ENCODE measurements around the gene IL1RAP. TPM values are rescaled to one million over a fixed set of nuclear protein-coding genes. Genes with fewer than 3 reads are reported as not detected.
"Not testable (repeated sequence)": the region's sequence is repeated elsewhere in the genome, so short reads cannot be mapped to it uniquely, and the experiment has no call there.

The IL1RAP gene
- total RNA-seq, 1 experiment from 2014 or later, result 6.4 TPM

DNA sequence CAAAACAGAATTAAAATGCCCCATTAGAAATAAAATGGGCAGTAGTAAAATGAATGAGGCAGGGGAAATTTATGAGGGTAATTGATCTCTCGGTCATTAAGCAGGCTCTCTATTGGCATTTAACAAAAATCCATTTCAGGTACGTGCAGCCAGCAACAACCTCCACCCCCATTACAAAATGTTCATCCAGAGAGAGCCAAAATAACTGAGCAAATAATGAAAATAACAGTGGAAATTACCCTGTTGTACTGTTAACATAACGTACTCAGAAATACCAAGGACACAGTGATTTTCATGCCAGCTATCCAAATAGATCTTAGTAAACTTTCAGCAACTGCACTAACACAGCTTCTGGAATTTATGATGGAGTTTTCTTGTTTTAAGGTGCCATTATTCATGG, 127.7 kb downstream of the IL1RAP start:
- H3K9me3 ChIP-seq, result no peaks in the 10 kb centered on the region
- no peak overlapping the region for H3K4me3 ChIP-seq
- no peaks in the 10 kb centered on the region for H3K27me3 ChIP-seq
- no peaks in the 10 kb centered on the region for H3K36me3 ChIP-seq
- no peak for DNase-seq

- H3K27me3 ChIP-seq, result no peaks in the 10 kb centered on the region
- no peak overlapping the region for H3K4me3 ChIP-seq
- DNase-seq, result no peak
- H3K9me3 ChIP-seq, result no peaks in the 10 kb centered on the region
- no peaks in the 10 kb centered on the region for H3K36me3 ChIP-seq
These were observed 128.1 kb downstream of the IL1RAP start for GRCh38 chr3:190642016-190642415.

- Histone ChIP-seq H3K9me3 (no peaks in the 10 kb centered on the region), H3K36me3 (no peaks in the 10 kb centered on the region), H3K4me3 (no peak overlapping the region), H3K27me3 (no peaks in the 10 kb centered on the region)
- no peak for DNase-seq
These were observed 130.2 kb downstream of the IL1RAP start for GRCh38 chr3:190644035-190644434.

GRCh38 chr3:190644766-190645165, 130.9 kb downstream of the IL1RAP start:
- no peak for DNase-seq
- Histone ChIP-seq H3K4me3 (no peak overlapping the region), H3K27me3 (no peaks in the 10 kb centered on the region), H3K36me3 (no peaks in the 10 kb centered on the region), H3K9me3 (no peaks in the 10 kb centered on the region)

- no peak for DNase-seq
- Histone ChIP-seq H3K9me3 (no peaks in the 10 kb centered on the region), H3K36me3 (no peaks in the 10 kb centered on the region), H3K4me3 (no peak overlapping the region), H3K27me3 (no peaks in the 10 kb centered on the region)
These were observed 132.1 kb downstream of the IL1RAP start for GRCh38 chr3:190645932-190646460.

- DNase-seq, result no peak
- no peaks in the 10 kb centered on the region for H3K9me3 ChIP-seq
- no peaks in the 10 kb centered on the region for H3K27me3 ChIP-seq
- no peaks in the 10 kb centered on the region for H3K36me3 ChIP-seq
- no peak overlapping the region for H3K4me3 ChIP-seq
These were observed 133.1 kb downstream of the IL1RAP start for GRCh38 chr3:190646996-190647395.

- no peak for DNase-seq
- H3K36me3 ChIP-seq, result no peaks in the 10 kb centered on the region
- no peak overlapping the region for H3K4me3 ChIP-seq
- no peaks in the 10 kb centered on the region for H3K9me3 ChIP-seq
- no peaks in the 10 kb centered on the region for H3K27me3 ChIP-seq
These were observed 142.0 kb downstream of the IL1RAP start for GRCh38 chr3:190655933-190656332.

DNA sequence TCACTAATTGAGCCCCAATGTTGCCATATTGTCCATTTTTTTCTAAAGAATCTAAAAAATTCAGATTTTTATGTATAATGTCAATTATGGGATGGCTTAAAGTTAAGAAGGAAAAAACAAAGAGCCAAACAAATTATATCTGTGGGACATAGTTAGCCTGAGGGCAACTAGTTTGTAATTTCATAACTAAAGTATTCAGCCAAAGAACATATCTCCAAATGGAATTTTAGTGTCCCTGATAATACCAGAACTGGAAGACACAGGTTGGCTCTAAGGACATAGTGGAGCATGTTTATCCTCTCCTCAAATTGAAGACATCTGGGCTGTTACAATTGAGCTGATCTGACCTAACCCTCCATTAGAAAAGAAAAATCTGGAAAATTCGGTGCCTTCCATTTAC, 144.2 kb downstream of the IL1RAP start:
- DNase-seq, result no peak
- H3K36me3 ChIP-seq, result no peaks in the 10 kb centered on the region
- no peak overlapping the region for H3K4me3 ChIP-seq
- H3K9me3 ChIP-seq, result no peaks in the 10 kb centered on the region
- no peaks in the 10 kb centered on the region for H3K27me3 ChIP-seq

DNA sequence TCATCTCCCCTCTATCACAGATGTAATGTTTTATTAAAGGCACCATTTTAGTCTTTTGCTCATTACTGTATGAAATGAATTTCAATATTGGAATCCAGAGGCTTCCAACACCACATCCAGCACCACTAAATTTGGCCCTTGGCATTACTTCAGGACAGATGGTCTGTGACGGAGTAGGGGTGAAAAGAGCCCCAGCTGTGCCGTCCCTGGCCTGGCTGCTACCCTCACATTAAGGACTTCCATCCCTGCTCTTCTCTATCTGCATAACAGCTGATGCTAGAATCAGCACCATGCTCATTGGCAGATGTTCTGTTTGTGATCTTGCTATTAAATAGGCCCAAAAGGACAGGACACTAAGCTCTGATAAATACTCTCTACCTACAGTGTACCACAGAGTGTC, 152.9 kb downstream of the IL1RAP start:
- H3K9me3 ChIP-seq, result no peaks in the 10 kb centered on the region
- H3K27me3 ChIP-seq, result no peaks in the 10 kb centered on the region; the same call in 1 of the 2 replicates
- no peak for DNase-seq
- H3K36me3 ChIP-seq, result no peaks in the 10 kb centered on the region
- no peak overlapping the region for H3K4me3 ChIP-seq

DNA sequence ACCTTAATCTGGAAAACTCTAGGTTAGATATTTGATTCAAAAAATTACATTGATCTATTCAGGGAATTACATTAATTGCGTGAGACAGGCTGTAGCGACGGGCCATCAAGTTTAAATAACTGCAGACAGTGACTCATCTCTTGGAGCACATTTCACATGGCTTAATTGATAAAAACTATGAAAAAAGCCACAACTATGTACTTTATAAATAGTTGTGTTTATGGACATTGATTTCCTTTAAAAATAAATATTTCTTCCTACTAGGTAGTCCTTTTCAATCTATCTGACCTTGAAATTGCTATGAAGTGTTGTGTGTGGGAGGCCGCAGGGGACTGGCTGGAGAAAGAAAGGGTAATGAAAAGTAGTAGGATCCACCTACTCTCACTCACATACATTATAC, 157.8 kb downstream of the IL1RAP start:
- no peak overlapping the region for H3K4me3 ChIP-seq
- no peaks in the 10 kb centered on the region for H3K9me3 ChIP-seq
- DNase-seq, result no peak
- no peaks in the 10 kb centered on the region for H3K27me3 ChIP-seq
- H3K36me3 ChIP-seq, result no peaks in the 10 kb centered on the region

GRCh38 chr3:190673148-190673547, 159.3 kb downstream of the IL1RAP start:
- Histone ChIP-seq H3K36me3 (no peaks in the 10 kb centered on the region), H3K27me3 (no peaks in the 10 kb centered on the region), H3K9me3 (no peaks in the 10 kb centered on the region; the same call in 1 of the 2 replicates), H3K4me3 (no peak overlapping the region)
- DNase-seq, result no peak

GRCh38 chr3:190676481-190676880, 162.6 kb downstream of the IL1RAP start:
- Histone ChIP-seq H3K9me3 (no peaks in the 10 kb centered on the region; the same call in 1 of the 2 replicates), H3K4me3 (no peak overlapping the region), H3K27me3 (no peaks in the 10 kb centered on the region), H3K36me3 (no peaks in the 10 kb centered on the region)
- no peak for DNase-seq

DNA sequence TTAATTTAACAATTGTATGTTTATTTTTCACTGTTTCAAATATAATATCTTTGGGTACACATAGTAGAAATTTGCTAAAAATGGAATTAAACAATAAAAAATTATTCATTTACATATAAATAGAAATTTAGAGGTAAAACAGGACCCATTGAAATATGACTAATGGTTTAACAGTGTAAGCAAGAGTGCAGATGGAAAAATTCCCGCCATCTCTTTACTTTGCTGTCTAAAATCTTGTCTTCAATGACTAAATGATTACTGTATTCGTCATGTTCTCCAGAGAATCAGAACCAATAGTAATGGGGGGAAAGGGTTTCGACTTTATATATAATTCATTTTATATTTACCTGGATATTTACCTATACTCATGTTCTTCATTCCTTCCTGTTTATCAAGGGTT, 163.1 kb downstream of the IL1RAP start:
- no peak for DNase-seq
- Histone ChIP-seq H3K4me3 (no peak overlapping the region), H3K9me3 (no peaks in the 10 kb centered on the region; the same call in 1 of the 2 replicates), H3K36me3 (no peaks in the 10 kb centered on the region), H3K27me3 (no peaks in the 10 kb centered on the region)

GRCh38 chr3:190677868-190678267, 164.0 kb downstream of the IL1RAP start:
- H3K4me3 ChIP-seq, H3K36me3 ChIP-seq, H3K27me3 ChIP-seq, H3K9me3 ChIP-seq, DNase-seq: not testable (repeated sequence)

GRCh38 chr3:190680691-190681090, 166.8 kb downstream of the IL1RAP start:
- no peaks in the 10 kb centered on the region for H3K27me3 ChIP-seq
- H3K4me3 ChIP-seq, result no peak overlapping the region
- H3K9me3 ChIP-seq, result no peaks in the 10 kb centered on the region; the same call in 1 of the 2 replicates
- DNase-seq, result no peak
- H3K36me3 ChIP-seq, result no peaks in the 10 kb centered on the region

DNA sequence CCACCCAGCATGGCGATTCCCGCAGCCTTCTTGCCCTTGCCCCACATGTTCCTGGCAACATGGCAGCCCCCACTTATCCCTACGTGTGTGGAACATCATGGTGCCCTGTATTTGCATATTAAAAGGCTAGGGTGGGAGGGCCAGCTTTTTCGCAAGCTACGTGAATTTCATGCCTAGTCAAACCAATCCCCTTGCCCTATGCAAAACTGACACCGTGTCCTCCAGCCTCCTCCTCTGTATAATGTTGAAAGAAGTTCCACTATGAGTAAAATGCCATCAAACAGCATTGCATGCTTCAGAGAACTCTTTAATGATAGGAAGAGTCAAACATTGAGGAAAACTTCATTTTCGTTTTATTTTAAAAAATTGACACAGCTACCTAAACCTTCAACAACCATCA, 170.9 kb downstream of the IL1RAP start:
- H3K4me3 ChIP-seq, result no peak overlapping the region
- no peaks in the 10 kb centered on the region for H3K36me3 ChIP-seq
- no peak for DNase-seq
- H3K27me3 ChIP-seq, result no peaks in the 10 kb centered on the region
- no peaks in the 10 kb centered on the region for H3K9me3 ChIP-seq

GRCh38 chr3:190686011-190686410, 172.1 kb downstream of the IL1RAP start:
- Histone ChIP-seq H3K36me3 (no peaks in the 10 kb centered on the region), H3K27me3 (no peaks in the 10 kb centered on the region), H3K9me3 (no peaks in the 10 kb centered on the region), H3K4me3 (no peak overlapping the region)
- DNase-seq, result no peak

DNA sequence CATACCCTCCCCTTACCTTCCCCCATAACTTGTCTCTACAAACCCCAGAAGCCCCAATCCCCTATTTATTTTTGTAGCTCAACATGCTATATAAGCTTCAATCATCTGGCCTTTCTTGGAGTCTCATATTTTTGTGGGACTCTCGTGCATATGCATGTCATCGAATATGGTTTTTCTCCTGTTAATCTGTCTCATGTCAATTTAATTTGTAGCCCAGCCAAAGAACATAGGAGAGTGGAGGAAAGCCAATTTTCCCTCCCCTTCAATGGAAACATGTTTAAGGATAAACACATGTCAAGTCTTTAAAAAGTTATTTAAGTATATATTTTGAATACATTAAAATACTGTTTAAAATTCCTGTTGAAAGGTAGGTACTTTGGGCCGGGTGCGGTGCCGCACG, 176.4 kb downstream of the IL1RAP start:
- H3K4me3 ChIP-seq, result no peak overlapping the region
- no peak for DNase-seq
- H3K27me3 ChIP-seq, result no peaks in the 10 kb centered on the region
- H3K9me3 ChIP-seq, result no peaks in the 10 kb centered on the region
- H3K36me3 ChIP-seq, result no peaks in the 10 kb centered on the region

GRCh38 chr3:190692256-190692655, 178.4 kb downstream of the IL1RAP start:
- no peaks in the 10 kb centered on the region for H3K9me3 ChIP-seq
- H3K4me3 ChIP-seq, result no peak overlapping the region
- DNase-seq, result no peak
- no peaks in the 10 kb centered on the region for H3K27me3 ChIP-seq
- H3K36me3 ChIP-seq, result no peaks in the 10 kb centered on the region

All from MG63 (cell line).